Superior temporal gyrus (tissue), 1 donor: ENCODE results near the gene APOBEC3C.
"Not testable (repeated sequence)": the region's sequence is repeated elsewhere in the genome, so short reads cannot be mapped to it uniquely, and the experiment has no call there.

Experiments
- DNase-seq: peaks from one replicate; pipeline ENCODE4 v3.0.0-alpha.2; 2016; ENCODE audit errors: extremely low spot score

APOBEC3C gene

DNA sequence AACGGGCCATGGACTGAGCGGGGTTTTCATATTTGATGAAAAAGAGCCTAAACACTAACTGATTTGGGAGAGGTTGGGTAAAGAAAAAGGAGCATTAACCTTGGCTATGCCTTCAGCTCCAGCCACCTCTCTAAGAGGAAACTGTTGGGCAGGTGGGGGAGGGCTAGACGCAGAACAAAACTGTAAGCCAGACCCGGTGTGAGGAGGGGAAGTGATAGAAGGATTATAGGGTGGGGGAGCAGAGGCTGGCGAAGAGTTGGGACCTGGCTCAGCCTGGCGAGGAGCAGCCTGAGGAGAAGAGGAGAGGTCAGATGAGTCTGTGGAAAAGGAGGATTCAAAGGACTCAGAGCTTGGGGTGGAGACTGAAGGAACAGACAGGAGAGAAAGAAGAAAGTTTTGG lies 47.2 kb downstream of the APOBEC3C start:
- DNase-seq: not testable (repeated sequence)

GRCh38 chr22:39061951-39062350 lies 47.9 kb downstream of the APOBEC3C start:
- not testable (repeated sequence) for DNase-seq

GRCh38 chr22:39063904-39064303 lies 49.8 kb downstream of the APOBEC3C start:
- DNase-seq: not testable (repeated sequence)

- DNase-seq: not testable (repeated sequence)
Observed at GRCh38 chr22:39066442-39067276, 52.6 kb downstream of the APOBEC3C start.

- no peak for DNase-seq
Observed at GRCh38 chr22:39068033-39068785, 54.2 kb downstream of the APOBEC3C start.
